HEK293 (cell line): ENCODE results near the gene CSF3R.
"Not testable (repeated sequence)": the region's sequence is repeated elsewhere in the genome, so short reads cannot be mapped to it uniquely, and the experiment has no call there.

Experiments used
- CTCF ChIA-PET: fragments of 350-600 bp; formaldehyde crosslinking; extraction: SDS; loops from one replicate; lab custom pipeline; 2021; ENCODE audit warnings: antibody characterized with exemption; lab: Yijun Ruan, JAX
- POLR2A ChIA-PET: fragments of 300-600 bp; formaldehyde crosslinking; extraction: SDS; loops from one replicate; lab custom pipeline; 2020; ENCODE audit warnings: antibody characterized with exemption, inconsistent platforms; lab: Yijun Ruan, JAX
- H3K27ac ChIP-seq: fragments of 200-500 bp; sonication (Bioruptor generic); 2 replicates; pipeline ENCODE4 v1.5.1; 2014; ENCODE audit warnings: low read depth, low read length, control low read depth, inconsistent platforms; ENCODE audit errors: extremely low read depth
- H3K36me3 ChIP-seq, 2 experiments: fragments of 200-500 bp in 1 of 2; sonication (Bioruptor generic) in 1 of 2; 1 replicate in 1 of 2; 2 replicates in 1 of 2; pipeline ENCODE4 v1.5.1; 2014 to 2017; ENCODE audit warnings: inconsistent platforms in 2 of 2, low read length in 2 of 2; ENCODE audit not compliant: control insufficient read depth in 2 of 2, insufficient read depth in 1 of 2
- H3K4me1 ChIP-seq: fragments of 200-500 bp; sonication (Bioruptor generic); 2 replicates; pipeline ENCODE4 v1.5.1; 2014; ENCODE audit warnings: mild to moderate bottlenecking, low read length, inconsistent platforms; ENCODE audit not compliant: control insufficient read depth, insufficient read depth
- H3K4me3 ChIP-seq: 2 replicates; pipeline ENCODE4 v1.5.1; 2011; ENCODE audit warnings: low read depth, mild to moderate bottlenecking, control low read depth, low read length, moderate library complexity
- H3K9me3 ChIP-seq: fragments of 200-500 bp; sonication (Bioruptor generic); 2 replicates; pipeline ENCODE4 v1.5.1; 2014; ENCODE audit warnings: low read depth, low read length, inconsistent platforms; ENCODE audit not compliant: control insufficient read depth, insufficient read depth
- GFI1B ChIP-seq: fragments of 450-650 bp; formaldehyde crosslinking; IDR thresholded peaks from 2 replicates; pipeline ENCODE4 v1.5.1; 2016; ENCODE audit warnings: missing biosample characterization, missing genetic modification characterization
- GLIS1 ChIP-seq: fragments of 450-650 bp; formaldehyde crosslinking; IDR thresholded peaks from 2 replicates; pipeline ENCODE4 v1.5.1; 2016; ENCODE audit warnings: missing biosample characterization, missing genetic modification characterization
- IKZF3 ChIP-seq: fragments of 450-650 bp; IDR thresholded peaks from 2 replicates; pipeline ENCODE4 v1.5.0; 2018; ENCODE audit warnings: missing biosample characterization, mild to moderate bottlenecking, missing genetic modification characterization, moderate library complexity
- INSM2 ChIP-seq: fragments of 450-650 bp; formaldehyde crosslinking; IDR thresholded peaks from 2 replicates; pipeline ENCODE4 v1.5.1; 2016; ENCODE audit warnings: missing biosample characterization, missing genetic modification characterization
- KLF10 ChIP-seq: fragments of 450-650 bp; IDR thresholded peaks from 2 replicates; pipeline ENCODE4 v1.5.1; 2018; ENCODE audit warnings: missing biosample characterization, mild to moderate bottlenecking, missing genetic modification characterization
- KLF9 ChIP-seq: fragments of 450-650 bp; formaldehyde crosslinking; IDR thresholded peaks from 2 replicates; pipeline ENCODE4 v1.5.1; 2016; ENCODE audit warnings: missing biosample characterization, missing genetic modification characterization, low read depth
- MYNN ChIP-seq: fragments of 450-650 bp; formaldehyde crosslinking; IDR thresholded peaks from 2 replicates; pipeline ENCODE4 v1.5.1; 2016; ENCODE audit warnings: missing biosample characterization, missing genetic modification characterization, borderline replicate concordance
- PRDM10 ChIP-seq: fragments of 450-650 bp; formaldehyde crosslinking; IDR thresholded peaks from 2 replicates; pipeline ENCODE4 v1.5.1; 2016; ENCODE audit warnings: missing biosample characterization, missing genetic modification characterization
- SCRT2 ChIP-seq: fragments of 450-650 bp; formaldehyde crosslinking; IDR thresholded peaks from 2 replicates; pipeline ENCODE4 v1.5.1; 2016; ENCODE audit warnings: missing biosample characterization, missing genetic modification characterization
- ZBTB21 ChIP-seq: fragments of 450-650 bp; formaldehyde crosslinking; IDR thresholded peaks from 2 replicates; pipeline ENCODE4 v1.5.1; 2017; ENCODE audit warnings: missing biosample characterization, missing genetic modification characterization
- ZBTB7A ChIP-seq: fragments of 450-650 bp; formaldehyde crosslinking; IDR thresholded peaks from 2 replicates; pipeline ENCODE4 v1.5.1; 2016; ENCODE audit warnings: low read depth, missing biosample characterization, missing genetic modification characterization
- ZNF169 ChIP-seq: fragments of 450-650 bp; formaldehyde crosslinking; IDR thresholded peaks from 2 replicates; pipeline ENCODE4 v1.5.1; 2016; ENCODE audit warnings: missing biosample characterization, missing genetic modification characterization
- ZNF175 ChIP-seq: fragments of 450-650 bp; formaldehyde crosslinking; IDR thresholded peaks from 2 replicates; pipeline ENCODE4 v1.5.1; 2016; ENCODE audit warnings: missing biosample characterization, missing genetic modification characterization
- ZNF366 ChIP-seq: fragments of 450-650 bp; formaldehyde crosslinking; conservative IDR thresholded peaks from 2 replicates; pipeline ENCODE4 v1.5.1; 2016; ENCODE audit warnings: missing biosample characterization, missing genetic modification characterization
- ZNF394 ChIP-seq: fragments of 450-650 bp; formaldehyde crosslinking; IDR thresholded peaks from 2 replicates; pipeline ENCODE4 v1.5.1; 2016; ENCODE audit warnings: missing biosample characterization, missing genetic modification characterization, mild to moderate bottlenecking, moderate library complexity, borderline replicate concordance
- ZNF677 ChIP-seq: fragments of 450-650 bp; IDR thresholded peaks from 2 replicates; pipeline ENCODE4 v1.5.0; 2018; ENCODE audit warnings: missing biosample characterization, mild to moderate bottlenecking, missing genetic modification characterization, moderate library complexity
- ZNF701 ChIP-seq: fragments of 450-650 bp; formaldehyde crosslinking; IDR thresholded peaks from 2 replicates; pipeline ENCODE4 v1.5.1; 2016; ENCODE audit warnings: missing biosample characterization, missing genetic modification characterization
- ZNF704 ChIP-seq: fragments of 450-650 bp; formaldehyde crosslinking; IDR thresholded peaks from 2 replicates; pipeline ENCODE4 v1.5.1; 2016; ENCODE audit warnings: missing biosample characterization, missing genetic modification characterization
- ZNF776 ChIP-seq: fragments of 450-650 bp; formaldehyde crosslinking; IDR thresholded peaks from 2 replicates; pipeline ENCODE4 v1.5.0; 2017; ENCODE audit warnings: missing biosample characterization, missing genetic modification characterization, borderline replicate concordance
- ZXDB ChIP-seq: fragments of 450-650 bp; formaldehyde crosslinking; IDR thresholded peaks from 2 replicates; pipeline ENCODE4 v1.5.1; 2016; ENCODE audit warnings: missing biosample characterization, missing genetic modification characterization

CSF3R gene

GRCh38 chr1:36493524-36493923, 10.8 kb upstream of the CSF3R start:
- TF ChIP-seq ZNF776 (tag by site-specific recombination) (0 out of 2 replicates have a peak, but pooled peaks have one; percentile 25), ZNF366 (tag by site-specific recombination) (peak; percentile 91), ZNF701 (no peak), KLF9 (tag by site-specific recombination) (no peak), GLIS1 (no peak)
- ChIA-PET POLR2A (no interaction called here), CTCF (interaction anchor here (0.6 to 1.9 kb wide), 3 partner anchors 23 to 445 kb away, joined by 3 to 10 read pairs (median 3); no protein-coding TSS in a partner anchor)
- no peak overlapping the region for H3K27ac ChIP-seq
- H3K36me3 ChIP-seq: no peaks in the 10 kb centered on the region
- H3K4me1 ChIP-seq: no peaks in the 10 kb centered on the region
- H3K4me3 ChIP-seq: no peak overlapping the region
- no peaks in the 10 kb centered on the region for H3K9me3 ChIP-seq

- no peak for TF ChIP-seq IKZF3
- no peak for TF ChIP-seq ZNF175 (tag by site-specific recombination)
- no peak for TF ChIP-seq ZNF677 (tag by site-specific recombination)
- no peak for TF ChIP-seq SCRT2 (tag by site-specific recombination)
- TF ChIP-seq, all 188 proteins: peak for 0
- POLR2A ChIA-PET: no interaction called here
- Histone ChIP-seq H3K27ac (no peak overlapping the region), H3K4me1 (no peaks in the 10 kb centered on the region), H3K4me3 (no peak overlapping the region), H3K9me3 (no peaks in the 10 kb centered on the region), H3K36me3 (no peaks in the 10 kb centered on the region)
- CTCF ChIA-PET: interaction anchor here (1.9 kb wide), 1 partner anchor 24 kb away, joined by 10 read pairs; no protein-coding TSS in a partner anchor
These were observed 9.8 kb upstream of the CSF3R start for GRCh38 chr1:36492491-36492890.

- H3K4me1 ChIP-seq, H3K4me3 ChIP-seq, CTCF ChIA-PET, H3K27ac ChIP-seq, POLR2A ChIA-PET, H3K9me3 ChIP-seq, H3K36me3 ChIP-seq: not testable (repeated sequence)
These were observed 6.7 kb upstream of the CSF3R start for GRCh38 chr1:36489258-36490051.

- Histone ChIP-seq H3K4me1 (no peaks in the 10 kb centered on the region), H3K4me3 (no peak overlapping the region), H3K9me3 (no peaks in the 10 kb centered on the region), H3K36me3 (no peaks in the 10 kb centered on the region), H3K27ac (no peak overlapping the region)
- CTCF ChIA-PET: interaction anchor here (0.7 to 1.3 kb wide), 2 partner anchors 17 to 29 kb away, joined by 3 read pairs; no protein-coding TSS in a partner anchor
- POLR2A ChIA-PET: no interaction called here
- TF ChIP-seq ZNF394 (tag by site-specific recombination) (no peak), PRDM10 (tag by site-specific recombination) (no peak), ZXDB (tag by site-specific recombination) (no peak), KLF10 (no peak), ZBTB7A (no peak), MYNN (tag by site-specific recombination) (no peak), ZBTB21 (tag by site-specific recombination) (no peak), ZNF169 (no peak), INSM2 (tag by site-specific recombination) (no peak), ZNF704 (tag by site-specific recombination) (no peak), GFI1B (tag by site-specific recombination) (no peak)
These were observed 5.2 kb upstream of the CSF3R start for GRCh38 chr1:36487906-36488305.
